Measurements from ENCODE around the gene RAE1. TPM values are rescaled to one million over a fixed set of nuclear protein-coding genes. Genes with fewer than 3 reads are reported as not detected.

The RAE1 gene
- total RNA-seq, 1 donor from 2014 or later = 28.9 TPM

- DNase-seq (ENCODE audit: low read depth, low spot score) = no peak
Measured at GRCh38 chr20:57371363-57371762, 20.3 kb downstream of the RAE1 start.

- no peak for DNase-seq (ENCODE audit: low read depth, low spot score)
Measured at GRCh38 chr20:57372157-57372556, 21.1 kb downstream of the RAE1 start.

DNA sequence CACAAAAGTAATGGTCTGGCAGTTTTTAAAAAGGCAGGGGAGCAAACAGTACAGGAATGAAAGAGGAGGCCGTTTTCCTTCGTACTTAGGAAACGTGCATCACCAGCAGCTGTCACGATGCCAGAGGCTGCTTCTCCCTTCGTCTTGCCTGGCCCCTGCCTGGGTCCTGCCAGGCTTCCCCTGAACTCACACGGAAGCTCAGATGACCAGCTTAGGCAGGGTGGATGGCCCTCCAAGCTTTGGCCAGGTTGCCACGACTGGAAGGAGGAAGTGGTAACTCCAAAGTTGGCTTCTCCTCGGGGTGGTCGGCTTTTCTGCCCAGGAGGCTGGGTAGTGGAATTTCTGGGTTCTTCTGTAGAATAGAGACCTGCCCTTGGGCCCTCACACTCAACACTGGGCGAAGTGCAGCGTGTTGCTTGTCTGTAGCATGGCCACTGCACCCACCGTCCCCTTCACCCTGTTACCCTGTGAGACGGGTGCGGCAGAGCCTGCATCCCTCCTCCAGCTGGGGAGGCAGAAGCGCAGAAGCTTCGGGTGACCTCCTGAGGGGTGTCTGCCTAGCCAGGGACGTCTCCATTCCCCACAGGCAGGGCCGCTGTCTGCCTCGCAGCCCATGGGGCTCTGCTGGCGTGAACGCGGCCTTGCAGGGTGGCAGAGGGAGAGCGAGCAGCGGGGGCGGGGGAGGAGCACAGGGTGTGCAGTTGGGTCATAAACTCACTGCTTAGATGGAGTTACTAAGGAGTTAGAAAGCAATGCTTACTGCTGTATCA, 21.7 kb downstream of the RAE1 start:
- DNase-seq (ENCODE audit: low read depth, low spot score) = no peak

GRCh38 chr20:57374343-57374930, 23.4 kb downstream of the RAE1 start:
- DNase-seq (ENCODE audit: low read depth, low spot score) = no peak

- no peak for DNase-seq (ENCODE audit: low read depth, low spot score)
Measured at GRCh38 chr20:57374931-57375651, 24.0 kb downstream of the RAE1 start.

DNA sequence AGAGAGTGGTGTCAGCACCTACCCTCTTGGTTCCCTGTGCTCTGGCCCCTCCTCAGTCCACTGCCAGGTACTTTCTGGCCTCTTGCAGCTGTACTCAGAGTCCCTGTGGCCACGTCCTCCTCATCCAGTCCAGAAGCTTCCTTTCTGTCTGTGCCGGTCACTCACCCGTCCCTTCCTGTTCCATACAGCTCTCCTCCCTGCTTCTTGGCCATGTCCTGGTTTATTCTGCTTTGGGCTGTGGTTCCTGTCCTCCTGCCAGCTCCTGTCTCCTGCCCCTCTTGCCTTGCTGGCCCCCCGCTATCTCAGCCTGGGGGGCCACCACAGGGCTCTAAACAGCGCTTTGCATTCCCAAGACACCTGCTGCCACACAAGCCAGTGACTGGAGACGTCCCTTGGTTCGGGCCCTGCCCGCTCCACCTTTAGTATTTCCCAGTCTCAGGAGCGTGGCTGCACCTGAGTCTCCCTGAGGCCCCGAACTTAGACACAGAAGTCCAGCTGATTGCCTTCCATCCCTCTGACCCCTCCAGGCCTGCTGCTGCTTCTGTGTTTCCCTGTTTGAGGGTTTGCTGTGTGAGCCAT, 24.7 kb downstream of the RAE1 start:
- DNase-seq (ENCODE audit: low read depth, low spot score) = no peak

GRCh38 chr20:57377350-57377749, 26.3 kb downstream of the RAE1 start:
- no peak for DNase-seq (ENCODE audit: low read depth, low spot score)

DNA sequence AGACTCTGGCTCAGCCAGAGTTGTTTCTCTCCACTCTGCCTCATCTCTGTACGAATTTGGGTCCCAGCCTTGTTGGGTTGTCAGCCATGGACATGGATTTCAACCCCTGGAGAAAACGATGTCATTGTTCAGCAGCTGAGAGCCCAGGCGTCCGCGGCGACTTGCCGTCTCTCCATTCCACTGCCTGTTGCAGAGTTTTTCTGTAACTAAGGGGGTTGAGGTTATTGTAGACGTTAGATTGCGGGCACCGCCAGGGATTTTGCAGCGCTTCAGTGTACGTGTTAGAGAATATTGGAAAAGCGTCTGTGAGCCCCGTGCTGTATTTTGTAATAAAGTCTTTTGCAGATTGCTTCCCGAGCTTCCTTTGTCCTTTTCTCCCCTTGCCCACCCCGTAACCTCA, 27.1 kb downstream of the RAE1 start:
- DNase-seq (ENCODE audit: low read depth, low spot score) = no peak

- no peak for DNase-seq (ENCODE audit: low read depth, low spot score)
Measured at GRCh38 chr20:57378646-57379262, 27.7 kb downstream of the RAE1 start.

- no peak for DNase-seq (ENCODE audit: low read depth, low spot score)
Measured at GRCh38 chr20:57379263-57379647, 28.2 kb downstream of the RAE1 start.

DNA sequence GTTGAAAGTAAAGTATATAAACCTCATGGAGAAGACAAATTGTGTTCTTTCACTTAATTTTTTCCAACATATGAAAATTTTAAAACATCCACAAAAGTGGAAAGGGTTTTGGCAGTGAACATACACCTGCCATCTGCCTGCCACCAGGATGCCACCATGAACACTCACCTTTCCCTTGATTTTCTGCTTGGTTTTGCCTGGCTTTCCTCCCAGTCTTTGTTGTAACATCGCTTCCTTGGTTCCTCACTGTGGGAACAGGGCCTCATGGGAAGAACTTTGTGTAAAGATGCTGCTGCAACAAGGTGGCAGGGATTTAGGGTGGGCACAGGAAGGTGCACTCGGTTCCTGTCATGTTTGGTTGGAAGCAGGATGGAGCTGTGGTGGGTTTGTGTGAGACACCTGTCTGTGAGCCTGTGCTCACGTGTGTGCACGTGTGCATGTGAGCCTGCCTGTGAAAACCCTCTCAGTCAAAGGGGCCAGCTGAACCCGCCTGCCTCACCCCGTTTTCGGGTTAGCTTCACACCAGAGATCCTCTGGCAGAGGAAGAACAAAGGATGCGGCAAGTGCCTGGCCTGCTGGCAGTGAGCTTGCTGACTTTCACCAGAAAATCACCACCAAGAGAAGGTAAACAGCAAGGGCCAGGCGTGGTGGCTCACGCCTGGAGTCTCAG, 29.2 kb downstream of the RAE1 start:
- DNase-seq (ENCODE audit: low read depth, low spot score) = no peak

DNA sequence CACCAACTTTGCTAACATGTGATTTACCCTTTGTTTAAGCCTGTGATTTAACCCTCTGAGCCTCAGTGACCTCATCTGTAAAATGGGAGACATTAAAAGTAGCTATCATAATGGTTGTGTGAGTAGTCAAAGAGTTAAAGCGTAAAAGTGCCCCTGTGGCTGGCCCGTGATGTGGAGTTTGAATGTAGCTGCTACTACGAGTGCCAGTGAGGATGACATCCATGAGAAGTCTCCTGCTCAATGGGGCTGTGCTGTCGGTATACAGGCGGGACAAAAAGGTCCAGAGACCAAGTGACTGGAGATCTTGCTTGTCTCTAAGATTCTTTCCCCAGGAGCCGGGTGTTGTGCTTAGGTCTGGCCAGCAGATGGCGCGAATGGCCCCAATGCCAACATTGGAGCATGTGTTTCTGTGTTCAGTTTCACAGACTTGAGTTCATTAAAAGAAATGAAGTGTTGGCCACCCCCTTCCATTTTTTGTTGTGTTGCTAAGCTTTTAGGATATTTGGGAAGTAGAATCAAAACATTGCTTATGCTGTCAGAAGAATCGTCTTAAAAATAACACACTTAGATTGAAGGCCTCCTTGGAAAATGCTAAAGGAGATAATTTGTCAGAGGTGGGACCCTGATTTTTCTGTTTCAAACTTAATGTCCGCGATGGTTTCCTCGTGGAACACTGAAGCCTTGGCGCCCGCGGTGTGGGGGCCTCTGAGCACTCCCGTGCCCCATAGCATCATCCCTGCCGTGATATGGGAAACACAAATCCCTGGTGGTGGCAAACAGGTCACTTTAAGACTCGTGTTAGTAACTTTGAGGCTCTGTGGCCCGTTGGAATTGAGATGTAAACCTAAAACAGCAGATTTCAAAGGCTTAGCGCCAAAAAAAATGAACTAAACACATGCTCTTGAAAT, 30.8 kb downstream of the RAE1 start:
- DNase-seq (ENCODE audit: low read depth, low spot score) = no peak

DNA sequence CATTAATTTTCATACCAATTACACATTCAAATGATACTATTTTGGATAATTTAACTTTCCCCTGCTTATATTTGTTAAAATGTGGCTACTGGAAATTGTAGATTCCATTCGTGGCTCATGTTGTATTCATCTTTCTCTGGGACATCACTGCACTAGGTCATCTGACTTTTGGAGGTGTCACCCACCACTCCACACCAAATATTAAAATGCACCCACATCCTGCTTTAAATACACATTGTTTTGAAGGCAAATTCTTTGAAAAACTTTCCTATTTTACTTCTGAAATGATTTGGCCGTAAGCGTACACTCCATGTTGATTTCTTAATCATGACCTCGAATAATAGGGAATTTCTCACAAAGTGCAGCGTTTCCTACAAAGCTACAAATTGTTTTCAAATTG, 31.5 kb downstream of the RAE1 start:
- DNase-seq (ENCODE audit: low read depth, low spot score) = no peak

DNA sequence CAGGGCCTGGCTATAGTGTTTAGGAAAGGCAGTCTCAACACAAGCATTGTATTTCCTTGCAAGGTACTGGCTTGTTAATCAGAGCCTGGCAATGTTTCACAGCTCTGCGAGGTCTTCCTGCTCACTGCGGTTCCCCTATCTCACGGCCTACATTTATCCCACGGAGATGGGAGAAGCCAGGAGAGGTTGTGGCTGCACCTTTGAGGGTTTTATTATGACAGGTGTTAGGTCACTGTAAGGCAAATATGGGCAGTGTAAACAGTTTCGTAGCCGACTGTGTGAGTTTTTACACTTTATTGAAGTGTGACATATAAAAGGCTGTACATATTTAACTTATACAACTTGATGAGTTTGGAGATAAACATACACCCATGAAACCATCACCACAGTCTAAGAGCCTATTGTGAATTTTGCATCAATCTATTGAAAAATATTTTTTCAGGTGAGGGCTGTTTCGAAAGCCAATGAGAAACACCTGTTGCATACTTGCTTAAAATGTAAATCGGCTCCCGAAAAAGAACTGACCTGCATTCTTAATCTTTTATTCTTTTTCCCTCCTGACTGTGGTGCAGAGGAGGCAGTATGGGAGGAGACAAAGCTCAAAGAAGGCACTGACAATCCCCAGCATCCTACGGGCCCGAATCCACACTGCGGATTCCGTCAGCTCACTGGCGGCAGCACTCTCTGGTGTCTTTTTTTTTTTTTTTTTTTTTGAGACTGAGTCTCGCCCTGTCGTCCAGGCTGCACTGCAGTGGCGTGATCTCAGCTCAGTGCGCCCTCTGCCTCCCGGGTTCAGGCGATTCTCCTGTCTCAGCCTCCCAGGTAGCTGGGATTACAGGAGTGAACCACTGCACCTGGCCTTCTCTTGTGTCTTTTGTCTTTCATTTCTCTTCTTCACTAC, 32.6 kb downstream of the RAE1 start:
- no peak for DNase-seq (ENCODE audit: low read depth, low spot score)

- no peak for DNase-seq (ENCODE audit: low read depth, low spot score)
Measured at GRCh38 chr20:57384486-57384885, 33.4 kb downstream of the RAE1 start.

DNA sequence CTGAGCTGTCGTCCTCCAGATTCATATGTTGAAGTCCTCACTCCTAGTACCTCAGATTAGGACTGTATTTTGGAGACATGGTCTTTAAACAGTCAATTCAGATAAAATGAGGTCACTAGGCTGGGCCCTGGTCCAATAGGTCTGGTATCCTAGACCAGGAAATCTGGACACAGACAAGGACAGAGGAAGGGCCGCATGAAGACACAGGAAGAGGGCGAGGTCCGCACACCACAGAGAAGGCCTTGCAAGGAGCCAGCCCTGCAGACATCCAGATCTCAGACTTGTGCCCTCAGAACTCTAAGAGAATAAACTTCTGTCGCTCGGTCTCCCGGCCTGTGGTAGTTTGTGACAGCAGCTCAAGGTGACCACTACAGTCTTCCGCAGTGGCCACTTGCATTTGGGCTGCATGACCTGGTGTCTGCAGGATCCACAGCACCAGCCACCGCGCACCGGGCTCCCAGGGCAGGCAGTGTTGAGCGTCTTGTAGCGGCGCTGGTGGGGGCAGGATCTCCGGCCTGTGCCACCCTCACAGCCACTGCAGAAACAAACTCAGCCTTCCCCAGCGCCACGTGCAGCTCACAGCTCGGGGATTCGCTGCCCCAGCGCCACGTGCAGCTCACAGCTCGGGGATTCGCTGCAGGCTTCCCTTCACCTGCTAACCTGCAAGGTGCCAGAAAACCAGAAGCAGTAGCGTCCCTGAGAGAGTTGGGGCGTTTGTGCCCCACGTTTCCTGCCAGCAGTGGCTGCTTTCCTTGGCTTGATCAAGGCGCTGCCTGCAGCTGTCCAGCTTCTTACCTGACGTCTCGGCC, 34.1 kb downstream of the RAE1 start:
- no peak for DNase-seq (ENCODE audit: low read depth, low spot score)

DNA sequence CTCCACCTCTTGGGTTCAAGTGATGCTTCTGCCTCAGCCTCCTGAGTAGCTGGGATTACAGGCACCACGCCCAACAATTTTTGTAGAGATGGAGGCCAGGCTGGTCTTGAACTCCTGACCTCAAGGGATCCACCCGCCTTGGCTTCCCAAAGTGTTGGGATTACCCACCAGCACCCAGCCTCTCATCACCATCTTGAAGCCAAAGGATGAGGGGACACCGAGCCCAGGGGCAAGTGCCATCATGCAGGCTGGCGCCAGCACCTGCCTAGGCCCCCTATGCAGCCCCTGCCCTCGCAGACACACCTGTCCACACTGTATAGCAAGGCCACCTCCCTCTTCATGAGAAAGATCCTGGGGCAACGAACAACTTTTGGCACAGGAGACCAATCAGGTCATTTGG, 34.9 kb downstream of the RAE1 start:
- no peak for DNase-seq (ENCODE audit: low read depth, low spot score)

DNA sequence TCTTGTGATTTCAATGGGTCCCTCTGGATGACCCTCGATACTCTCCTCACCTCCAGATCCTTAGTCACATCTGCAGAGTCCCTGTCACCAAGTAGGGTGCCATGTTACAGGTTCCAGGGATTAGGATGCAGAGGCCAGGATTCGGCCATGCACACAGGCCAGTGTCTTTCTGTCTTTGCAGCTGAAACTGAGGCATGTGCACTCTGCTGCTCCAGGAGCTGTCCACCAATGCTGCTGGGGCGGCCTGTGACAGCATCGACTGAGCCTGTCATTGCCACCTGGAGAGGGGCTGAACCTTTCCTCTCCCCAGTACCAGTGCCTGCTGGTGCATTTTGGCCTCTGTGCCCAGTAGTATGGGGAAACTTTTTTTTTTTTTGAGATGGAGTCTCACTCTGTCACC, 35.7 kb downstream of the RAE1 start:
- no peak for DNase-seq (ENCODE audit: low read depth, low spot score)
